GM12864 (cell line): ENCODE data around the gene HDAC9.

ENCODE experiments used
- DNase-seq: peaks from one replicate; pipeline ENCODE4 v3.0.0-alpha.2; 2011; ENCODE audit warnings: low read depth
- H3K4me3 ChIP-seq: 2 replicates; pipeline ENCODE4 v1.5.1; 2011; ENCODE audit warnings: mild to moderate bottlenecking, low read depth, low read length, control low read depth
- CTCF ChIP-seq: IDR thresholded peaks from 2 replicates; pipeline ENCODE4 v1.5.1; 2011; ENCODE audit warnings: low read depth, mild to moderate bottlenecking, moderate library complexity, low read length, control low read depth, inconsistent platforms; ENCODE audit errors: missing control alignments

HDAC9 gene

GRCh38 chr7:18927134-18927533 lies 431.6 kb downstream of the HDAC9 start:
- no peak overlapping the region for H3K4me3 ChIP-seq
- TF ChIP-seq CTCF, result no peak
- DNase-seq, result no peak

- no peak for TF ChIP-seq CTCF
- H3K4me3 ChIP-seq, result no peak overlapping the region
- DNase-seq, result no peak
Observed at GRCh38 chr7:18936265-18936664, 440.7 kb downstream of the HDAC9 start.

GRCh38 chr7:18939771-18940592 lies 444.4 kb downstream of the HDAC9 start:
- TF ChIP-seq CTCF, result no peak
- no peak for DNase-seq
- H3K4me3 ChIP-seq, result no peak overlapping the region

- DNase-seq, result no peak
- no peak for TF ChIP-seq CTCF
- no peak overlapping the region for H3K4me3 ChIP-seq
Observed at GRCh38 chr7:18940593-18941134, 445.1 kb downstream of the HDAC9 start.

- H3K4me3 ChIP-seq, result no peak overlapping the region
- no peak for DNase-seq
- no peak for TF ChIP-seq CTCF
Observed at GRCh38 chr7:18941207-18941606, 445.7 kb downstream of the HDAC9 start.

DNA sequence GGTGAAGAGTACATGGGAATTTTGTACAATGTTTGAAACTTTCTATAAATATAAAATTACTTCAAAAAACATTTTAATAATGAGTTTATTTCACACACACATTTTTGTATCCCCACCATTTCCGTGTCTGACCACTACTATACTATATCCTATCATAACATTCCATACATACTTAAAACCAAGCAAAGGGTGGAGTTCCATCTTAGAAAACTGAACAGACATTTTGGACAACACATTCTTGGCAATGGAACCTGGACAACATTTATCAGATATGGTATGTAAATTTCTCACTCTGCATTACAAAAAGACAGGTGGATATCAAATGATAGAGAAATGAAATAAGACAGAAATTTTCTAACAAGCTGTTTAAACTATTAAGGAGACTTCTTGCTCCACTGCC lies 453.0 kb downstream of the HDAC9 start:
- TF ChIP-seq CTCF, result no peak
- H3K4me3 ChIP-seq, result no peak overlapping the region
- DNase-seq, result no peak

- no peak for TF ChIP-seq CTCF
- no peak for DNase-seq
- H3K4me3 ChIP-seq, result no peak overlapping the region
Observed at GRCh38 chr7:18952846-18953245, 457.3 kb downstream of the HDAC9 start.
